ENCODE data around the gene ANKRD63.

GRCh38 chr15:40292246-40292645 is 9.4 kb upstream of the ANKRD63 start:
- no peak for TF ChIP-seq CTCF (IDR thresholded peaks at IDR 0.05 in 8 of 11, conservative IDR thresholded peaks at IDR 0.05 in 3 of 11)
- TF ChIP-seq POLR2A (IDR thresholded peaks at IDR 0.05): no peak
- TF ChIP-seq POLR2AphosphoS5 (IDR thresholded peaks at IDR 0.05): no peak
